ENCODE results near the gene SLC6A2. TPM values are rescaled to one million over a fixed set of nuclear protein-coding genes. Genes with fewer than 3 reads are reported as not detected.
"Not testable (repeated sequence)": the region's sequence is repeated elsewhere in the genome, so short reads cannot be mapped to it uniquely, and the experiment has no call there.

SLC6A2 gene
- 0.64 TPM for total RNA-seq
- long read RNA-seq: 0 reads

GRCh38 chr16:55655897-55656681 lies at the start of gene SLC6A2:
SLC6A2 (plus strand) TSS chr16:55655988; CDS start chr16:55656695, 707 bp downstream.
- peak; percentile 88 for DNase-seq (ENCODE audit: low spot score)

GRCh38 chr16:55613613-55614335 lies 42.0 kb upstream of the SLC6A2 start:
- DNase-seq (ENCODE audit: low spot score): no peak

DNA sequence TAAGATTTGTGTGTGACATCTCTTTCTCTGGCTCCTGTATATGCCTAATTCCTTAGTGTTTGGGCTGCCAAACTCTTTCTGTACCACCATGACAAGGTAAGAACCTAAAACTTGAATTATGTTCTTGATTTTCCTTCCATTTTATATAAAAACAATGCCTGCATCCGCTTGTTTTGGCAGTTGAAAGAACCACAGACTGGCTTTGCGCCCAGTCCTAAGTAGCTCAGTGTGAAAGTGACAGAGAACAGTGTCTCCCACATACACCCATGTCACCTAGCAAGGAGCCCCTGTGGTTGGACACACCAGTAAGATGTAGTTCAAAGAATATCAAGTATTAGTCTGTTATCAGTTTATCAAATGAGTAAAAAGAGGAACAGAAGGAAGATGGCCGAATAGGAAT lies 40.7 kb upstream of the SLC6A2 start:
- DNase-seq (ENCODE audit: low spot score): no peak

GRCh38 chr16:55615670-55616069 lies 40.1 kb upstream of the SLC6A2 start:
- not testable (repeated sequence) for DNase-seq (ENCODE audit: low spot score)

DNA sequence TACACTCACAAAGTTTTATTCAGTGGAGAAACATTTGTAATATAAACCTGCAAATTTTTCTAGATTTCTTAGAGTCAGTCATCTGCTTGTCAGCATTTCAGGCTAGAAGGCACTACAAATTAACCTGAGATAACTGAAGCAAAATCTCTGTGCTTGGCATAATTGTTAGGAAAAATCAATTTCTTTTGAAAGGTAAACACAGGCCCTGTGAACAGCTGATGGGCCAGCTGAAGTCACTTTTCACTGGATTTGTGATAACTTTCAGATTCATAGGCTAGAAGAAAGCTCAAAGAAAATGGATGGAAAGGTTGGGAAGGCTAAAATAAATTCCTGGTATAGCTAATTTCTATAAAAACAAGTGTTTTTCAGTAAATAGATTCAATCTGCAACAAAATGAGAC lies 34.0 kb upstream of the SLC6A2 start:
- no peak for DNase-seq (ENCODE audit: low spot score)

DNA sequence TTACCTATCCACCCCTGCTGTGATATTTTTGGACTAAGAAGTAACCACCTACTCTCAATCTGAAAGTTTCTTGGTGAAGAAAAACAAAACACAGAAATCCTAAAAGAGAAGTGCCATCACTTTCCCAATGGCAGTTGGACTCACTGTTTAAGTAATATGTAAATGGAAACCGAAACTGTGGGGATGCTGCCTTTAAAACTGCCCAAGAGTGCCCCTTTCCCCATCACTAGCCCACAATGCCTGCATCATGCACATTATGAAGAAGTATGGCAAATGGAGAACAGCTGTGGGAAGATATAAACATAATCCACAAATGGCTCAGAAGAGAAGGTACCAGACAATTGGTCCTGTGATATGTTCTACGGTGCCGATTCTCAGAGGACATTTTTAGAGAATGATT lies 33.5 kb upstream of the SLC6A2 start:
- no peak for DNase-seq (ENCODE audit: low spot score)

DNA sequence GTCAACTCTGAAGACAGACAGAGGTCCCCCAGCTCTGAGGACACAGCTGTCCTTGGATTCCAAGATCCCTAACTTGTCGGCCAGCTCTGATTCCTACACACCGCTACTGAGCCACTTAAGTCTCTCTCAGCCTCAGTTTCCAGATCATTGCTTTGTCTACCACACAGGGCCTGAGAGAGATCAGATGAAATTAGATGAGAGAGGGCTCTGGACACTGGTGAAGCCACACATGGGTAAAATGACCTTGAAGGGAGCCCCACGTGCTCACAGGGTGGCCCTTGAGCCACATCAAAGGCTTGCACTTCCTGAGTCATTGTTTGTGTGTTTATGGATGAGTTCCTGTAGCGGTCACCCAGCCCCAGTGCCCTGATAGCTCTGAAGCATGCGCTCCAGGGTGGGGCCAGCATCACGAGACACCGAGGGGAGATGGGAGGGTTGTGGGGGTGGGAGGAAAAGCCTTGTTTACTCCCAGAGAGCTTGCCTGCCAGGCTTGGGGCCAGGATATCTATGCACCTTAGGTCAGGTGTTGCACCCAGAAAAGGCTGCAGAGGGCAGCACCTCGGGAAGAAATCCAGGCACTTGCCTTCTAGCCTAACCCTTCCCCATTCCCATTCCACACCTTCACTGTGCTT lies 32.7 kb upstream of the SLC6A2 start:
- no peak for DNase-seq (ENCODE audit: low spot score)

GRCh38 chr16:55623640-55624039 lies 32.1 kb upstream of the SLC6A2 start:
- no peak for DNase-seq (ENCODE audit: low spot score)

DNA sequence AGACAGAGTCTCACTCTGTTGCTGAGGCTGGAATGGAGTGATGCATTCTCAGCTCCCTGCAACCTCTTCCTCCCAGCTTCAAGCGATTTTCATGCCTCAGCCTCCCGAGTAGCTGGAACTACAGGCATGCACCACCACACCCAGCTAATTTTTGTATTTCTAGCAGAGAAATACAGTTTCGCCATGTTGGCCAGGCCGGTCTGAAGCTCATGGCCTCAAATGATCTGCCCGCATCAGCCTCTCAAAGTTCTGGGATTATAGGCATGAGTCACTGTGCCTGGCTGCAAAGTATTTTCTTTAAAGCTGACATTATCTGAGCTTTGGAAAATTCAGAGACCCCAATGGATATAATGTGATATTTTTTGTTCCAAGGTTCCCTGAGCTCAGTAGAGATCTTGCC lies 31.1 kb upstream of the SLC6A2 start:
- no peak for DNase-seq (ENCODE audit: low spot score)

DNA sequence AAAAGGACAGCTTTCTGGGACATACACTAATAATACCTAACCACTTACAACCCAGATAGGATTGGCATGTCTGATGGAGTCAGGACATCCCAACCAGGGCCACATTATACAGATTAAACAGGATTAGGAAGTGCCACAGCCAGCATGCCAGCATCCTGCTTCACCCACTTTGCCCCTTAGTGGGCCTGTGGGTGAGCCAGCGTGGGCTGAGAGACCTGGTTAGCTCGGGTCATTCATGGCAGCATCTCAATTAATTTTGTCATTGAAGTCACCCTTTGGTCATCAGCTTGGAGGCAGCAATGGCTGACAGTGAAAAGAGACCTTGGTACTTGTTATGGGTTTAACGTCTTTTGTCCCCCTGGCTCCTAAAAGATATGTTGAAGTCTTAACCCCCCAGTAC lies 29.9 kb upstream of the SLC6A2 start:
- no peak for DNase-seq (ENCODE audit: low spot score)

- no peak for DNase-seq (ENCODE audit: low spot score)
These were observed 27.4 kb upstream of the SLC6A2 start for GRCh38 chr16:55628306-55628968.

- no peak for DNase-seq (ENCODE audit: low spot score)
These were observed 25.0 kb upstream of the SLC6A2 start for GRCh38 chr16:55630774-55631173.

DNA sequence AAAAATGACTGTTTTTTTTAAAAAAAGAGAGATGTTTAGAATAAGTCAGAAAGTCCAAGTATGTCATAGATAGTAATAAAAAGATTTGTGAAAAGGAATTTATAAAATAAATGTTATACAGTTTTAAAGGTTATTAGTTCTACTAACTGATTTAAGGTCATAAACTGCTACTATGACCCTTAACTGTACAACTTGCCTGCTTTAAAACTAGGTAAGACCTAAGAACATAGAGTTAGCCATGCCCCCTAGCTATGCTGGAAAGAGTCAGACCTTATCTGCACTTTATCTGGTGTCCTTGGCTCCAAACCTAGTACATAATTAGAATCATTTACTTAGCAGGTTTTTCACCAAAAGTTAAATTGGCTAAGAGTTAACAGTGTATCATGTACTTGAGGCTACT lies 23.5 kb upstream of the SLC6A2 start:
- no peak for DNase-seq (ENCODE audit: low spot score)

DNA sequence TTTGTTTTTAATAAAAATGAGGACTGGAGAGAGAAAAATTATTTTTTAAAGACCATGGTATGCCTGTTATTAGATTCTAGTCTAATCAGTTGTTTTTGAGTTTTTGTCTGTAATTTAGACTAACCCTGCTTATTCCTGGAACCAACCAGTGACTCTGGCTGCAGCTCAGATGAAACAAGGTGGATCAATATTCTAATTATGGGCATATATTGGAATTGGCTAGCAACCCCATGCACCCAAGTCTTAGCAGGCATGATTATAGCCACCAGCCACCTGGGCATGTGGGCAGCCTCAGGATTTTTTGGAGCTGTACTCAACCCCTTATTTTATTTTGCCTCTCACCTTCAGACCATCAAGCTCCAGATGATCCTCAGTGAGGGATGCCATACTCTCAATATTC lies 21.6 kb upstream of the SLC6A2 start:
- DNase-seq (ENCODE audit: low spot score): no peak

- DNase-seq (ENCODE audit: low spot score): no peak
These were observed 17.5 kb upstream of the SLC6A2 start for GRCh38 chr16:55638256-55638655.

GRCh38 chr16:55640701-55641327 lies 15.0 kb upstream of the SLC6A2 start:
- DNase-seq (ENCODE audit: low spot score): no peak

- DNase-seq (ENCODE audit: low spot score): no peak
These were observed 14.2 kb upstream of the SLC6A2 start for GRCh38 chr16:55641430-55642056.

DNA sequence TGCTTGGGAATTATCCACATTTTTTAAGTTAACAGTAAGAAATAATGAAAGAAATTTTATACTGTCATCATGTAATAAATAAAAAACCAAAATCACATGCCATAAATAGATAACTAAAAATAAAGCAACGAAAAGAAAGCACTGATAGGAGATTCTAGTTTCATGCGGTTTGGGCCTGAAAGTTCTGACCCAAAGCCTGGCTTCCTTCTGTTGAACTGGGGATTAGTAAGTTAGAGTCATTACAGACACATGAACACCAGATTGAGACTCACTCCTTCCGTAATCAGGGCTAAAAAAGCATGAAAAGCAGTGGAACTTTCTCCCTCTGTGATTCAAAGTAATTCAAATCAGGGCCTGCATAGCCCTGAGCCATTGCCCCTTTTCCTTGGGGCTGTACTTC lies 13.2 kb upstream of the SLC6A2 start:
- DNase-seq (ENCODE audit: low spot score): no peak

DNA sequence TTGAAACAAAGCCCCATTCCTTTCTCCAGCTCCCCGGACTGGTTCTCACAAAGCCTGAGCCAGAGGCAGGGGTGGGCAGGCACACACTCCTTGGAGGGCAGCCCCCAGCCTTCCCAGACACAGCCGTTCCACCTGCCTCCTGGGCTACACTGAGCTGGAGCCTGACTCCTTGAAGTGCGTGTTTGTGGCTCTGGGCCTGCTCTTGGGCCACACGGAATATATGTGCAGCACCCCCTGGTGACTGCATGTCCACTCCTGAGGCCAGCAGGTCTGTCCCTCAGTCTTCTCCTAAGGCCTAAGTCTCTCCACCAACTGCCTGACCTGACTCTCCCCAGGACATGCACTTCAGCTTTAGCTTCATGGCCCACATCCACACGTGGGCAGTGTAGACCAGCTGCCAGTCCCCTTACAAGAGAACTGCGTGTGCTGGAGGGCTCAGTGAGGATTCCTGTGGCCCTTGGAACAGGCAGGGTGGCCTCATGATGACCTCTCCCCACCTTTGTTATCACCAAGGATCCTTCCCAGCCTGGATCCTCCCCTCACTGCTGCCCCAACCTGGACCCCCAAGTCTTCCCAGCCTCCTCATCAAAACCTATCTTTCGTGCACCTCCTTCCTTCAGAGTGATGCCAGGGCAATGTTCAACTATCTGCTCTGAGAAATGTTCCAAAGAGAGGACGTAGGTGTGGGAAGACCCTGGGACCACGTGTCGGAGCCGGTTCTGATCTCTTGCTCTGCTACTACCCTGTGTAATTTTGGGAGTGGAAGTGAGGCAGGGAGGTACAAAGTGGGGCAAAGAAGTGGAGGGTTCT lies 12.4 kb upstream of the SLC6A2 start:
- DNase-seq (ENCODE audit: low spot score): no peak

GRCh38 chr16:55645986-55646385 lies 9.8 kb upstream of the SLC6A2 start:
- peak; percentile 26 for DNase-seq (ENCODE audit: low spot score)
